Measurements from ENCODE around the gene ZCCHC2. TPM values are rescaled to one million over a fixed set of nuclear protein-coding genes. Genes with fewer than 3 reads are reported as not detected.

The ZCCHC2 gene
- total RNA-seq, 2 donors from 2014 or later, result 14.4 to 16.9 TPM

DNA sequence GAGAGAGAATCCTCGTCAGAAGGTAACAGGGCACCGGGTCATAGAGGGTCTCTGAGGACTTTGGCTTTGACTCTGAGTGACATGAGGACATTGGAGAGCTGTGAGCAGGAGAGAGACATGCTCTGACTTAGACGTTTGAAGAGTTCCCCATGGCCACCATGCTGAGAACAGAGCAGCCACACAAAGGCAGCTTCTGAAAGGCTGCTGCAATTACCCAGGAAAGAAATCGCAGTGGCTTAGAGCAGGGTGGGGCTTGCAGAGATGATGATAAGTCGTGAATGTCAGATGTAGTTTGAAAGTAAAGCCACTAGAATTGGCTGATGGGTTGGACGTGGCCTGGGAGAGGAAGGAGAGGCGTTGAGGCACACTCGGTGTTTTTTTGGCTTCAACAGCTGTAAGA is 79.0 kb downstream of the ZCCHC2 start:
- H3K4me3 Mint-ChIP-seq, result no peak overlapping the region
- H3K9me3 Mint-ChIP-seq, result no peaks in the 10 kb centered on the region
- no peak for DNase-seq
- Histone ChIP-seq H3K9ac (ENCODE audit: extremely low read depth, low read length, poor library complexity, severe bottlenecking) (no peak overlapping the region), H3K4me1 (ENCODE audit: control insufficient read depth, insufficient read depth, low read length) (no peaks in the 10 kb centered on the region), H3K27me3 (ENCODE audit: control insufficient read depth, insufficient read depth, low read length, poor library complexity, severe bottlenecking) (peaks cover 35% of the 10 kb centered on the region), H3K4me3 (ENCODE audit: low read length) (no peak overlapping the region), H3K27ac (ENCODE audit: low read depth, low read length) (no peak overlapping the region), H3K9me3 (ENCODE audit: control insufficient read depth, low read length) (no peaks in the 10 kb centered on the region), H3K36me3 (ENCODE audit: control insufficient read depth, insufficient read depth, low read length) (no peaks in the 10 kb centered on the region)
- H3K36me3 Mint-ChIP-seq (ENCODE audit: low read depth), result no peaks in the 10 kb centered on the region
- WGBS, 2 experiments (ENCODE audit: insufficient coverage in 1 of 2, insufficient read length in 1 of 2), result 82 to 85% methylated on average over 8 of the region's 8 CpGs
- H3K27me3 Mint-ChIP-seq (ENCODE audit: insufficient read depth), result peaks cover 35% of the 10 kb centered on the region
- TF ChIP-seq, protein P1, sequence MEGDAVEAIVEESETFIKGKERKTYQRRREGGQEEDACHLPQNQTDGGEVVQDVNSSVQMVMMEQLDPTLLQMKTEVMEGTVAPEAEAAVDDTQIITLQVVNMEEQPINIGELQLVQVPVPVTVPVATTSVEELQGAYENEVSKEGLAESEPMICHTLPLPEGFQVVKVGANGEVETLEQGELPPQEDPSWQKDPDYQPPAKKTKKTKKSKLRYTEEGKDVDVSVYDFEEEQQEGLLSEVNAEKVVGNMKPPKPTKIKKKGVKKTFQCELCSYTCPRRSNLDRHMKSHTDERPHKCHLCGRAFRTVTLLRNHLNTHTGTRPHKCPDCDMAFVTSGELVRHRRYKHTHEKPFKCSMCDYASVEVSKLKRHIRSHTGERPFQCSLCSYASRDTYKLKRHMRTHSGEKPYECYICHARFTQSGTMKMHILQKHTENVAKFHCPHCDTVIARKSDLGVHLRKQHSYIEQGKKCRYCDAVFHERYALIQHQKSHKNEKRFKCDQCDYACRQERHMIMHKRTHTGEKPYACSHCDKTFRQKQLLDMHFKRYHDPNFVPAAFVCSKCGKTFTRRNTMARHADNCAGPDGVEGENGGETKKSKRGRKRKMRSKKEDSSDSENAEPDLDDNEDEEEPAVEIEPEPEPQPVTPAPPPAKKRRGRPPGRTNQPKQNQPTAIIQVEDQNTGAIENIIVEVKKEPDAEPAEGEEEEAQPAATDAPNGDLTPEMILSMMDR (conservative IDR thresholded peaks at IDR 0.05), result no peak
- H3K27ac Mint-ChIP-seq, result no peak overlapping the region
- no peaks in the 10 kb centered on the region for H3K4me1 Mint-ChIP-seq

DNA sequence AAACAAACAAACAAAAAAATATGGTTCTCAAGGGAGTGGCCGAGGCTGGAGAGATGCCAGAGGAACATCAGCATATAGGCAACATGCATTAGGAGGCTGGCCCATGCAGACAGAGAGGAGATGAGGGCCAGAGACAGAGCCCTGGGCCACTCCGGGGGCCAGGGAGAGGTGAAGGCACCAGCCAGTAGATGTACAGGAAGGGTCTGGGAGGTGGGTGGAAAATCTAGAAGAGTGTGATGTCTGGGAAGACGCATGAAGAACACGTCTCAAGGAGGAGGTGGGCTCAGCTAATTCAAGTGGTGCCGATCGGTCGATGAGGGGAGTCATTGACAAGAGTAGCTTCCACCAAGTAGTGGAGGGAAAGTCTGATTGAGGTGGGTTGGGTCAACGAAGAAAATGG is 79.9 kb downstream of the ZCCHC2 start:
- no peak for DNase-seq
- TF ChIP-seq, protein P1 (conservative IDR thresholded peaks at IDR 0.05), result no peak
- H3K4me3 Mint-ChIP-seq, result no peak overlapping the region
- H3K9me3 Mint-ChIP-seq, result no peaks in the 10 kb centered on the region
- Histone ChIP-seq H3K4me3 (ENCODE audit: low read length) (no peak overlapping the region), H3K27ac (ENCODE audit: low read depth, low read length) (no peak overlapping the region), H3K9me3 (ENCODE audit: control insufficient read depth, low read length) (no peaks in the 10 kb centered on the region), H3K36me3 (ENCODE audit: control insufficient read depth, insufficient read depth, low read length) (no peaks in the 10 kb centered on the region), H3K4me1 (ENCODE audit: control insufficient read depth, insufficient read depth, low read length) (no peaks in the 10 kb centered on the region), H3K9ac (ENCODE audit: extremely low read depth, low read length, poor library complexity, severe bottlenecking) (no peak overlapping the region), H3K27me3 (ENCODE audit: control insufficient read depth, insufficient read depth, low read length, poor library complexity, severe bottlenecking) (peaks cover 27% of the 10 kb centered on the region)
- H3K4me1 Mint-ChIP-seq, result no peaks in the 10 kb centered on the region
- H3K36me3 Mint-ChIP-seq (ENCODE audit: low read depth), result no peaks in the 10 kb centered on the region
- WGBS, 2 experiments (ENCODE audit: insufficient coverage in 1 of 2, insufficient read length in 1 of 2), result 92 to 95% methylated on average over 8 of the region's 8 CpGs
- H3K27me3 Mint-ChIP-seq (ENCODE audit: insufficient read depth), result peaks cover 26% of the 10 kb centered on the region
- H3K27ac Mint-ChIP-seq, result no peak overlapping the region

DNA sequence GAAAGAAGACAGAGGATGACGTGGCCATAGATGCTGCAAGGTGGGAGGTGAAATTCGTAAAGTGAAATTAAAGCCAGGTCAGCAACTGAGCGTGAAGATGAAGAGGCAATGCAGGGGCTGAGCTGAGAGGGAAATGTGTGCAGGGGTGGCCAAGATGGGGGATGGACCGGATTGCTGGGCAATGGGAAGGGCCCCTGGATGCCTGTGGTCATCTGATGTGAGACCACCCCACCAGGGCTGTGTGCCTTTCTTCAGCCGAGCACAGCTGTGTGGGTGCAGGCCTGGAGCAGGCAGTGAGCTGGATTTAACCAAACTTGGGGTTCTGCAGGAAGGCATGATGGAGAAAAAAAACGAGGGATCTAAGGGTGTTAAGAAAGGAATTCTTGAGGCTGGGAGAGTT is 80.4 kb downstream of the ZCCHC2 start:
- no peak overlapping the region for H3K4me3 Mint-ChIP-seq
- H3K4me1 Mint-ChIP-seq, result no peaks in the 10 kb centered on the region
- 90 to 98% methylated on average over 6 of the region's 6 CpGs for WGBS, 2 experiments (ENCODE audit: insufficient coverage in 1 of 2, insufficient read length in 1 of 2)
- no peaks in the 10 kb centered on the region for H3K36me3 Mint-ChIP-seq (ENCODE audit: low read depth)
- Histone ChIP-seq H3K4me1 (ENCODE audit: control insufficient read depth, insufficient read depth, low read length) (no peaks in the 10 kb centered on the region), H3K27ac (ENCODE audit: low read depth, low read length) (no peak overlapping the region), H3K9me3 (ENCODE audit: control insufficient read depth, low read length) (no peaks in the 10 kb centered on the region), H3K36me3 (ENCODE audit: control insufficient read depth, insufficient read depth, low read length) (no peaks in the 10 kb centered on the region), H3K27me3 (ENCODE audit: control insufficient read depth, insufficient read depth, low read length, poor library complexity, severe bottlenecking) (peaks cover 22% of the 10 kb centered on the region), H3K9ac (ENCODE audit: extremely low read depth, low read length, poor library complexity, severe bottlenecking) (no peak overlapping the region), H3K4me3 (ENCODE audit: low read length) (no peak overlapping the region)
- no peak overlapping the region for H3K27ac Mint-ChIP-seq
- TF ChIP-seq, protein P1 (conservative IDR thresholded peaks at IDR 0.05), result no peak
- peaks cover 21% of the 10 kb centered on the region for H3K27me3 Mint-ChIP-seq (ENCODE audit: insufficient read depth)
- no peak for DNase-seq
- no peaks in the 10 kb centered on the region for H3K9me3 Mint-ChIP-seq

Data from endodermal cell (in vitro differentiated cells).